HCT116 (cell line): ENCODE data around the gene PRR35. TPM values are rescaled to one million over a fixed set of nuclear protein-coding genes. Genes with fewer than 3 reads are reported as not detected.

ENCODE experiments used
- ATAC-seq: fragments of 200-7000 bp; cut with Tn5 transposase; 2 replicates; pipeline ENCODE4 v1.9.1; 2020; ENCODE audit warnings: mild to moderate bottlenecking, moderate library complexity
- BruUV-seq: library from RNA; stranded (reverse); fragments of 400-500 nt; replicated peaks from 2 replicates; lab custom pipeline; 2021; lab: Mats Ljungman, UMichigan
- CTCF ChIA-PET: fragments of 300-600 bp; sonication (Branson Sonifier 250); formaldehyde crosslinking; loops from one replicate; lab custom pipeline; 2021; ENCODE audit warnings: antibody characterized with exemption; lab: Charles Lee
- POLR2A ChIA-PET: fragments of 300-600, 350-600 bp; sonication (Branson Sonifier 250); formaldehyde crosslinking; loops from one replicate; lab custom pipeline; 2021; ENCODE audit warnings: antibody characterized with exemption; lab: Charles Lee
- RAD21 ChIA-PET, 2 experiments: fragments of 300-600 bp; sonication (Branson Sonifier 250); formaldehyde crosslinking; loops; one replicate each; lab custom pipeline; 2023; ENCODE audit warnings: low total read pairs in 2 of 2; ENCODE audit not compliant: uncharacterized antibody in 2 of 2, unreplicated experiment in 2 of 2, low non-redundant PET in 1 of 2; lab: Charles Lee
- DNase-seq: peaks from one replicate; pipeline ENCODE4 v3.0.0-alpha.2; 2010; ENCODE audit warnings: low read depth, low spot score
- H2AFZ ChIP-seq: fragments of 200-600 bp; shearing (Covaris generic), sonication (generic); 2 replicates; pipeline ENCODE4 v1.6.1; 2017; ENCODE audit warnings: low read depth, mixed run types, mixed read lengths, antibody characterized with exemption, low read length; ENCODE audit not compliant: poor library complexity, severe bottlenecking
- H3K27ac ChIP-seq: 2 replicates; pipeline ENCODE4 v1.5.1; 2012; ENCODE audit warnings: low read depth, low read length
- H3K27me3 ChIP-seq: fragments of 200-600 bp; sonication (generic); 2 replicates; pipeline ENCODE4 v1.6.1; 2016; ENCODE audit warnings: mixed run types, low read length, mixed read lengths; ENCODE audit not compliant: insufficient read depth
- H3K36me3 ChIP-seq, 2 experiments: fragments of 200-500 bp in 1 of 2; fragments of 200-600 bp in 1 of 2; sonication (Bioruptor generic) in 1 of 2; sonication (generic) in 1 of 2; 2 replicates each; pipeline versions ENCODE4 v1.5.1 to v1.6.1; 2014 to 2016; ENCODE audit warnings: low read length in 2 of 2, inconsistent platforms in 1 of 2, mixed read lengths in 1 of 2, mixed run types in 1 of 2; ENCODE audit not compliant: insufficient read depth in 2 of 2, control insufficient read depth in 1 of 2
- H3K4me1 ChIP-seq, 2 experiments: fragments of 200-600 bp in 1 of 2; sonication (generic) in 1 of 2; 2 replicates each; pipeline versions ENCODE4 v1.5.1 to v1.6.1; 2012 to 2017; ENCODE audit warnings: low read length in 2 of 2, inconsistent platforms in 1 of 2, mild to moderate bottlenecking in 1 of 2, mixed read lengths in 1 of 2, mixed run types in 1 of 2, moderate library complexity in 1 of 2; ENCODE audit not compliant: insufficient read depth in 2 of 2, control insufficient read depth in 1 of 2
- H3K4me2 ChIP-seq: fragments of 200-600 bp; sonication (generic); 2 replicates; pipeline ENCODE4 v1.6.1; 2017; ENCODE audit warnings: mixed run types, low read length, mixed read lengths
- H3K4me3 ChIP-seq, 2 experiments: fragments of 200-600 bp in 1 of 2; sonication (generic) in 1 of 2; replicated peaks in 1 of 2; 2 replicates each; pipeline ENCODE4 v1.5.1; 2011 to 2016; ENCODE audit warnings: low read length in 2 of 2, control low read depth in 1 of 2, low read depth in 1 of 2, mild to moderate bottlenecking in 1 of 2, mixed read lengths in 1 of 2, mixed run types in 1 of 2
- H3K79me2 ChIP-seq: fragments of 200-600 bp; sonication (generic); 2 replicates; pipeline ENCODE4 v1.6.1; 2017; ENCODE audit warnings: mild to moderate bottlenecking, mixed run types, low read length, moderate library complexity, mixed read lengths; ENCODE audit not compliant: insufficient read depth
- H3K9ac ChIP-seq: fragments of 200-600 bp; sonication (generic); 2 replicates; pipeline ENCODE4 v1.6.1; 2016; ENCODE audit warnings: low read length, mixed read lengths
- H3K9me2 ChIP-seq: fragments of 200-600 bp; sonication (generic), shearing (Covaris generic); 2 replicates; pipeline ENCODE4 v1.6.1; 2017; ENCODE audit warnings: mixed run types, mild to moderate bottlenecking, moderate library complexity; ENCODE audit not compliant: insufficient read depth
- H3K9me3 ChIP-seq, 2 experiments: fragments of 200-500 bp in 1 of 2; fragments of 200-600 bp in 1 of 2; sonication (Bioruptor generic) in 1 of 2; sonication (generic) in 1 of 2; 2 replicates each; pipeline ENCODE4 v1.6.1; 2014 to 2017; ENCODE audit warnings: low read length in 2 of 2, mixed read lengths in 2 of 2, inconsistent platforms in 1 of 2, low read depth in 1 of 2, mild to moderate bottlenecking in 1 of 2, mixed run types in 1 of 2, moderate library complexity in 1 of 2; ENCODE audit not compliant: control insufficient read depth in 1 of 2, insufficient read depth in 1 of 2
- H4K20me1 ChIP-seq: fragments of 200-600 bp; sonication (generic), shearing (Covaris generic); 2 replicates; pipeline ENCODE4 v1.6.1; 2017; ENCODE audit warnings: mixed run types, mild to moderate bottlenecking, moderate library complexity; ENCODE audit not compliant: insufficient read depth
- ATF3 ChIP-seq: IDR thresholded peaks from 2 replicates; pipeline ENCODE4 v1.6.1; 2012
- CBX3 ChIP-seq: IDR thresholded peaks from 2 replicates; pipeline ENCODE4 v1.6.1; 2012; ENCODE audit warnings: low read depth
- CEBPB ChIP-seq: IDR thresholded peaks from 2 replicates; pipeline ENCODE4 v1.6.1; 2012; ENCODE audit warnings: low read depth
- ELF1 ChIP-seq: IDR thresholded peaks from 2 replicates; pipeline ENCODE4 v1.6.1; 2012; ENCODE audit warnings: low read depth, borderline replicate concordance
- EZH2 ChIP-seq: fragments of 200-600 bp; sonication (generic); IDR thresholded peaks from 2 replicates; pipeline ENCODE4 v1.6.1; 2017; ENCODE audit warnings: antibody characterized with exemption, mixed run types
- EZH2phosphoT487 ChIP-seq: fragments of 200-600 bp; IDR thresholded peaks from 2 replicates; pipeline ENCODE4 v1.6.1; 2018; ENCODE audit warnings: antibody characterized with exemption, borderline replicate concordance
- FOSL1 ChIP-seq: IDR thresholded peaks from 2 replicates; pipeline ENCODE4 v1.6.1; 2012; ENCODE audit warnings: low read depth
- JUND ChIP-seq: IDR thresholded peaks from 2 replicates; pipeline ENCODE4 v1.6.1; 2012
- MAX ChIP-seq: IDR thresholded peaks from 2 replicates; pipeline ENCODE4 v1.6.1; 2012
- POLR2A ChIP-seq: IDR thresholded peaks from 2 replicates; pipeline ENCODE4 v1.7.0; 2011; ENCODE audit warnings: borderline replicate concordance; ENCODE audit not compliant: insufficient read depth, insufficient read length; ENCODE audit errors: extremely low read depth
- POLR2AphosphoS5 ChIP-seq: IDR thresholded peaks from 2 replicates; pipeline ENCODE4 v1.6.1; 2011; ENCODE audit warnings: mild to moderate bottlenecking, low read depth, low read length, moderate library complexity
- RAD21 ChIP-seq: IDR thresholded peaks from 2 replicates; pipeline ENCODE4 v1.6.1; 2012; ENCODE audit warnings: low read depth, mild to moderate bottlenecking
- REST ChIP-seq: IDR thresholded peaks from 2 replicates; pipeline ENCODE4 v1.6.1; 2012; ENCODE audit warnings: low read depth
- SIN3A ChIP-seq: IDR thresholded peaks from 2 replicates; pipeline ENCODE4 v1.6.1; 2012; ENCODE audit warnings: low read depth
- SP1 ChIP-seq: IDR thresholded peaks from 2 replicates; pipeline ENCODE4 v1.6.1; 2012; ENCODE audit warnings: low read depth
- SRF ChIP-seq: IDR thresholded peaks from 2 replicates; pipeline ENCODE4 v1.6.1; 2012; ENCODE audit warnings: low read depth
- ZBTB33 ChIP-seq: IDR thresholded peaks from 2 replicates; pipeline ENCODE4 v1.6.1; 2011; ENCODE audit warnings: mild to moderate bottlenecking, low read length, moderate library complexity; ENCODE audit not compliant: insufficient replicate concordance; ENCODE audit errors: extremely low read depth
- ZFX ChIP-seq: fragments of 450-650 bp; IDR thresholded peaks from 2 replicates; pipeline ENCODE4 v1.6.1; 2017
- intact Hi-C: fragments of 100-400 bp; cut with micrococcal nuclease; formaldehyde crosslinking; loops from 2 replicates; pipeline ENCODE4 v1.10.0; 2022
- total RNA-seq: library from RNA; stranded (reverse); gene quantifications from one replicate; pipeline ENCODE4 v1.2.1, GENCODE V29; 2021; ENCODE audit not compliant: unreplicated experiment

Gene PRR35
- total RNA-seq, 1 experiment from 2014 or later, result not detected

GRCh38 chr16:525123-525519 lies 35.1 kb upstream of the PRR35 start:
- Histone ChIP-seq H3K4me3 (peak overlapping the region in 1 of 2 experiments; percentile 69; a peak in 1 of 4 replicates), H3K36me3 (peaks cover 0 to 4% of the 10 kb centered on the region in 2 experiments; a peak in 1 of 4 replicates), H3K9me2 (no peaks in the 10 kb centered on the region), H3K4me2 (peak overlapping the region; percentile 81), H3K79me2 (peaks cover 34% of the 10 kb centered on the region), H3K9ac (peak overlapping the region; percentile 90)
- CTCF ChIA-PET, result no interaction called here
- no peak for TF ChIP-seq CBX3
- no peak for TF ChIP-seq SRF
- no peak for TF ChIP-seq FOSL1
- no peak for TF ChIP-seq ATF3
- no peak for TF ChIP-seq ZBTB33
- no peak for TF ChIP-seq SIN3A
- no peak for TF ChIP-seq RAD21
- TF ChIP-seq POLR2AphosphoS5, result no peak
- TF ChIP-seq EZH2phosphoT487, result no peak
- TF ChIP-seq MAX, result no peak
- TF ChIP-seq SP1, result no peak
- TF ChIP-seq POLR2A, result no peak
- no peak for TF ChIP-seq CEBPB
- TF ChIP-seq REST, result no peak
- TF ChIP-seq ZFX, result no peak
- no peak for TF ChIP-seq JUND
- TF ChIP-seq ELF1, result no peak
- no peak for TF ChIP-seq EZH2
- TF ChIP-seq, all 23 proteins: peak for 0
- ATAC-seq (no peak), DNase-seq (no peak)
- no TSS peak for BruUV-seq
- intact Hi-C loops, result no loop called here
- no peaks in the 10 kb centered on the region for H3K9me3 ChIP-seq
- no peaks in the 10 kb centered on the region for H4K20me1 ChIP-seq
- H3K27me3 ChIP-seq, result no peaks in the 10 kb centered on the region
- ChIA-PET POLR2A (no interaction called here), RAD21 (no interaction called here)
- peaks cover 14 to 32% of the 10 kb centered on the region in 2 experiments for H3K4me1 ChIP-seq
- no peak overlapping the region for H2AFZ ChIP-seq
- H3K27ac ChIP-seq, result peak overlapping the region; percentile 91
